Panc1 (cell line): ENCODE results near the gene C4orf51. TPM values are rescaled to one million over a fixed set of nuclear protein-coding genes. Genes with fewer than 3 reads are reported as not detected.

ENCODE experiments used
- ATAC-seq: fragments of 200-7000 bp; cut with Tn5 transposase; 2 replicates; pipeline ENCODE4 v1.9.1; 2020; ENCODE audit warnings: mild to moderate bottlenecking, moderate library complexity
- BruUV-seq: library from RNA; stranded (reverse); fragments of 400-500 nt; replicated peaks from 2 replicates; lab custom pipeline; 2021; lab: Mats Ljungman, UMichigan
- CTCF ChIA-PET: fragments of 300-600 bp; sonication (Branson Sonifier 250); formaldehyde crosslinking; loops from one replicate; lab custom pipeline; 2022; ENCODE audit warnings: antibody characterized with exemption; lab: Charles Lee
- POLR2A ChIA-PET: fragments of 300-600 bp; sonication (Branson Sonifier 250); formaldehyde crosslinking; loops from one replicate; lab custom pipeline; 2022; ENCODE audit warnings: antibody characterized with exemption; lab: Charles Lee
- DNase-seq: peaks from one replicate; pipeline ENCODE4 v3.0.0-alpha.2; 2010; ENCODE audit warnings: low read depth, low spot score
- H3K27ac ChIP-seq: 2 replicates; pipeline ENCODE4 v1.5.1; 2011; ENCODE audit warnings: mild to moderate bottlenecking, low read length, inconsistent platforms
- H3K27me3 ChIP-seq: fragments of 200-500 bp; sonication (Bioruptor generic); 2 replicates; pipeline ENCODE4 v1.6.0; 2014; ENCODE audit warnings: low read length, inconsistent platforms; ENCODE audit not compliant: control insufficient read depth, insufficient read depth
- H3K36me3 ChIP-seq: fragments of 200-500 bp; sonication (Bioruptor generic); 2 replicates; pipeline ENCODE4 v1.5.1; 2014; ENCODE audit warnings: inconsistent platforms, mild to moderate bottlenecking, low read length, moderate library complexity; ENCODE audit not compliant: control insufficient read depth, insufficient read depth
- H3K4me1 ChIP-seq: 2 replicates; pipeline ENCODE4 v1.5.1; 2011; ENCODE audit warnings: inconsistent platforms, mild to moderate bottlenecking, low read length, moderate library complexity; ENCODE audit not compliant: control insufficient read depth, insufficient read depth
- H3K4me3 ChIP-seq, 2 experiments: 2 replicates each; pipeline ENCODE4 v1.5.1; 2011 to 2012; ENCODE audit warnings: low read depth in 2 of 2, low read length in 2 of 2, mild to moderate bottlenecking in 2 of 2, inconsistent platforms in 1 of 2, moderate library complexity in 1 of 2
- H3K9me3 ChIP-seq: fragments of 200-500 bp; sonication (Bioruptor generic); 2 replicates; pipeline ENCODE4 v1.5.1; 2014; ENCODE audit warnings: low read depth, mild to moderate bottlenecking, inconsistent platforms, low read length, moderate library complexity; ENCODE audit not compliant: control insufficient read depth, insufficient read depth
- CTCF ChIP-seq: fragments of 450-650 bp; IDR thresholded peaks from 2 replicates; pipeline ENCODE4 v1.5.1; 2017; ENCODE audit warnings: mild to moderate bottlenecking
- POLR2AphosphoS5 ChIP-seq: IDR thresholded peaks from 2 replicates; pipeline ENCODE4 v1.6.1; 2012; ENCODE audit warnings: mild to moderate bottlenecking, low read depth, low read length, moderate library complexity
- REST ChIP-seq, 2 experiments: IDR thresholded peaks; 2 replicates each; pipeline ENCODE4 v1.6.1; 2011 to 2012; ENCODE audit warnings: low read depth in 2 of 2, control low read depth in 1 of 2, low read length in 1 of 2, mild to moderate bottlenecking in 1 of 2, moderate library complexity in 1 of 2; ENCODE audit not compliant: insufficient read depth in 1 of 2
- SIN3A ChIP-seq: IDR thresholded peaks from 2 replicates; pipeline ENCODE4 v1.6.1; 2012; ENCODE audit warnings: low read depth, mild to moderate bottlenecking, low read length, moderate library complexity, borderline replicate concordance; ENCODE audit not compliant: insufficient read depth
- TCF7L2 ChIP-seq: IDR thresholded peaks from 2 replicates; pipeline ENCODE4 v1.6.1; 2011; ENCODE audit warnings: mild to moderate bottlenecking, low read depth, low read length, inconsistent platforms
- in situ Hi-C: cut with HindIII; loops from 2 replicates; pipeline ENCODE4 v1.10.0; 2016; ENCODE audit warnings: low sequenced_read_pairs, low pct_unique_long_range_greater_than_20kb
- intact Hi-C: fragments of 100-400 bp; cut with micrococcal nuclease; formaldehyde crosslinking; loops from one replicate; pipeline ENCODE4 v1.10.0; 2022; ENCODE audit not compliant: unreplicated experiment
- total RNA-seq: library from RNA; stranded (reverse); gene quantifications from one replicate; pipeline ENCODE4 v1.2.1, GENCODE V29; 2021; ENCODE audit not compliant: unreplicated experiment

C4orf51 gene
- total RNA-seq, 1 experiment from 2014 or later, result not detected

- POLR2A ChIA-PET, result no interaction called here
- CTCF ChIA-PET, result no interaction called here
- DNase-seq (no peak), ATAC-seq (no peak)
- no peaks in the 10 kb centered on the region for H3K9me3 ChIP-seq
- BruUV-seq, result no TSS peak
- H3K4me1 ChIP-seq, result no peaks in the 10 kb centered on the region
- H3K27ac ChIP-seq, result no peak overlapping the region
- intact Hi-C loops (no loop called here), in situ Hi-C loops (no loop called here)
- no peak for TF ChIP-seq SIN3A
- TF ChIP-seq CTCF, result no peak
- TF ChIP-seq REST (IDR thresholded peaks at IDR 0.05; ENCODE audit: insufficient read depth in 1 of 2, low read depth in 2 of 2, low read length in 1 of 2), result no peak
- TF ChIP-seq TCF7L2, result no peak
- TF ChIP-seq POLR2AphosphoS5, result no peak
- no peak overlapping the region for H3K4me3 ChIP-seq
- H3K27me3 ChIP-seq, result no peaks in the 10 kb centered on the region
- no peaks in the 10 kb centered on the region for H3K36me3 ChIP-seq
These were observed 80.2 kb downstream of the C4orf51 start for GRCh38 chr4:145760176-145760575.

- Histone ChIP-seq H3K27ac (no peak overlapping the region), H3K4me3 (no peak overlapping the region), H3K27me3 (no peaks in the 10 kb centered on the region), H3K9me3 (no peaks in the 10 kb centered on the region), H3K4me1 (no peaks in the 10 kb centered on the region), H3K36me3 (no peaks in the 10 kb centered on the region)
- no peak for ATAC-seq
- TF ChIP-seq POLR2AphosphoS5, result no peak
- no peak for TF ChIP-seq TCF7L2
- no peak for TF ChIP-seq SIN3A
- TF ChIP-seq CTCF, result no peak
- in situ Hi-C loops, result no loop called here
- DNase-seq, result no peak
- POLR2A ChIA-PET, result no interaction called here
- CTCF ChIA-PET, result no interaction called here
- intact Hi-C loops, result no loop called here
- BruUV-seq, result no TSS peak
These were observed 81.3 kb downstream of the C4orf51 start for GRCh38 chr4:145760961-145761929.
